HL-60 (cell line): ENCODE results near the gene IL36G.

ENCODE experiments used
- DNase-seq, 2 experiments: peaks; one replicate each; pipeline ENCODE4 v3.0.0-alpha.2; 2010 to 2020; ENCODE audit warnings: low read depth in 1 of 2, low spot score in 1 of 2
- H3K27ac ChIP-seq: fragments of 250-450 bp; sonication (Bioruptor Pico); replicated peaks from 2 replicates; pipeline ENCODE4 v1.5.1; 2020; ENCODE audit warnings: mild to moderate bottlenecking, moderate library complexity
- H3K27me3 ChIP-seq: fragments of 250-450 bp; sonication (Bioruptor Pico); 2 replicates; pipeline ENCODE4 v1.5.1; 2021; ENCODE audit warnings: mild to moderate bottlenecking, moderate library complexity; ENCODE audit not compliant: insufficient read depth, poor library complexity, severe bottlenecking
- H3K4me3 ChIP-seq: replicated peaks from 2 replicates; pipeline ENCODE4 v1.5.1; 2011; ENCODE audit warnings: mild to moderate bottlenecking, control low read depth, low read length; ENCODE audit not compliant: insufficient read depth
- GABPA ChIP-seq: IDR thresholded peaks from 2 replicates; pipeline ENCODE4 v1.6.1; 2012; ENCODE audit warnings: low read depth
- POLR2AphosphoS5 ChIP-seq: IDR thresholded peaks from 2 replicates; pipeline ENCODE4 v1.6.1; 2012; ENCODE audit warnings: low read depth
- SPI1 ChIP-seq: IDR thresholded peaks from 2 replicates; pipeline ENCODE4 v1.6.1; 2012; ENCODE audit warnings: low read depth, mild to moderate bottlenecking, borderline replicate concordance
- TF ChIP-seq, protein P1 (sequence below): IDR thresholded peaks from one replicate; pipeline ENCODE4 v1.5.1; 2011; ENCODE audit warnings: low read length, control low read depth, inconsistent platforms; ENCODE audit not compliant: insufficient read depth
- TF ChIP-seq, protein P2 (sequence below): IDR thresholded peaks from 2 replicates; pipeline ENCODE4 v1.6.1; 2012; ENCODE audit warnings: low read depth; ENCODE audit not compliant: insufficient replicate concordance

Gene IL36G

DNA sequence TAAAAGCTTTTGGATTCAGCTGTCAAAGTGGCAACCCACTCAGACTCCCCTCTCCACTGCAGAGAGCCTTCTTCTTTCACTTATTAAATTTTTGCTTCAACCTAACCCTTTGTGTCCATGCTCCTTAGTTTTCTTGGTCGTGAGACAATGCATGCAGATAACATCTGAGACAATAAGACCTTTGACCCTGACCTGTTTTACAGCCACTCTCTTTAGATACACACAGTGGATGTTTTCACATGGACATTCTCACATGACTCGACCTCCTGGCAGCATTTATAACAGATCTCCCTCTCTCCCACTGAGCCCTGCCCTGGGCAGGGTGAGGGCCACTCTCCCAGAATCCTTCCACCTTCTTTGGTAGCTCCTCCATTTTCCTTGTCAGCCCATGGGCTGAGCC lies 30.4 kb upstream of the IL36G start:
- TF ChIP-seq, protein P1, sequence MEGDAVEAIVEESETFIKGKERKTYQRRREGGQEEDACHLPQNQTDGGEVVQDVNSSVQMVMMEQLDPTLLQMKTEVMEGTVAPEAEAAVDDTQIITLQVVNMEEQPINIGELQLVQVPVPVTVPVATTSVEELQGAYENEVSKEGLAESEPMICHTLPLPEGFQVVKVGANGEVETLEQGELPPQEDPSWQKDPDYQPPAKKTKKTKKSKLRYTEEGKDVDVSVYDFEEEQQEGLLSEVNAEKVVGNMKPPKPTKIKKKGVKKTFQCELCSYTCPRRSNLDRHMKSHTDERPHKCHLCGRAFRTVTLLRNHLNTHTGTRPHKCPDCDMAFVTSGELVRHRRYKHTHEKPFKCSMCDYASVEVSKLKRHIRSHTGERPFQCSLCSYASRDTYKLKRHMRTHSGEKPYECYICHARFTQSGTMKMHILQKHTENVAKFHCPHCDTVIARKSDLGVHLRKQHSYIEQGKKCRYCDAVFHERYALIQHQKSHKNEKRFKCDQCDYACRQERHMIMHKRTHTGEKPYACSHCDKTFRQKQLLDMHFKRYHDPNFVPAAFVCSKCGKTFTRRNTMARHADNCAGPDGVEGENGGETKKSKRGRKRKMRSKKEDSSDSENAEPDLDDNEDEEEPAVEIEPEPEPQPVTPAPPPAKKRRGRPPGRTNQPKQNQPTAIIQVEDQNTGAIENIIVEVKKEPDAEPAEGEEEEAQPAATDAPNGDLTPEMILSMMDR = no peak
- TF ChIP-seq, protein P2, sequence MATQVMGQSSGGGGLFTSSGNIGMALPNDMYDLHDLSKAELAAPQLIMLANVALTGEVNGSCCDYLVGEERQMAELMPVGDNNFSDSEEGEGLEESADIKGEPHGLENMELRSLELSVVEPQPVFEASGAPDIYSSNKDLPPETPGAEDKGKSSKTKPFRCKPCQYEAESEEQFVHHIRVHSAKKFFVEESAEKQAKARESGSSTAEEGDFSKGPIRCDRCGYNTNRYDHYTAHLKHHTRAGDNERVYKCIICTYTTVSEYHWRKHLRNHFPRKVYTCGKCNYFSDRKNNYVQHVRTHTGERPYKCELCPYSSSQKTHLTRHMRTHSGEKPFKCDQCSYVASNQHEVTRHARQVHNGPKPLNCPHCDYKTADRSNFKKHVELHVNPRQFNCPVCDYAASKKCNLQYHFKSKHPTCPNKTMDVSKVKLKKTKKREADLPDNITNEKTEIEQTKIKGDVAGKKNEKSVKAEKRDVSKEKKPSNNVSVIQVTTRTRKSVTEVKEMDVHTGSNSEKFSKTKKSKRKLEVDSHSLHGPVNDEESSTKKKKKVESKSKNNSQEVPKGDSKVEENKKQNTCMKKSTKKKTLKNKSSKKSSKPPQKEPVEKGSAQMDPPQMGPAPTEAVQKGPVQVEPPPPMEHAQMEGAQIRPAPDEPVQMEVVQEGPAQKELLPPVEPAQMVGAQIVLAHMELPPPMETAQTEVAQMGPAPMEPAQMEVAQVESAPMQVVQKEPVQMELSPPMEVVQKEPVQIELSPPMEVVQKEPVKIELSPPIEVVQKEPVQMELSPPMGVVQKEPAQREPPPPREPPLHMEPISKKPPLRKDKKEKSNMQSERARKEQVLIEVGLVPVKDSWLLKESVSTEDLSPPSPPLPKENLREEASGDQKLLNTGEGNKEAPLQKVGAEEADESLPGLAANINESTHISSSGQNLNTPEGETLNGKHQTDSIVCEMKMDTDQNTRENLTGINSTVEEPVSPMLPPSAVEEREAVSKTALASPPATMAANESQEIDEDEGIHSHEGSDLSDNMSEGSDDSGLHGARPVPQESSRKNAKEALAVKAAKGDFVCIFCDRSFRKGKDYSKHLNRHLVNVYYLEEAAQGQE = no peak
- no peak for TF ChIP-seq GABPA
- TF ChIP-seq SPI1 = no peak
- H3K27me3 ChIP-seq = no peaks in the 10 kb centered on the region
- DNase-seq = no peak
- H3K27ac ChIP-seq = no peak overlapping the region
- no peak overlapping the region for H3K4me3 ChIP-seq

DNA sequence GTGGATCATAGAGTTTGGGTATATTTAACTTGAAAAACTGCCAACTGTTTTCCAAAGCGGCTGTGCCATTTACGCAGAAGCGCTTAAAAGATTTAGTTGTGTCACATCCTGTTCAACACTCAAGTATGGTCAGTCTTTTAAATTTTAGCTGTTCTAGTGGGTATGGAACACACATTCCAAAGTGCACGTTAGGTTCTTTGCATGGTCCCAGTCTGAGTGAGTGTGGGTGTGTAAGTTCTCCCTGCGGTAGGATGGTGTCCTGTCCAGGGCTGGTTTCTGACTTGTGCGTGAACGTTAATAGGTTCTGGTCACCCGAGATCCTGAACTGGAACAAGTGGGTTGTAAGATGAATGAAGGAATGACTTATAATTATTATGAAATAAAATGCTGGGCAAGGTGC lies 28.4 kb upstream of the IL36G start:
- TF ChIP-seq, protein P2 = no peak
- no peak for TF ChIP-seq POLR2AphosphoS5
- no peak for TF ChIP-seq GABPA
- TF ChIP-seq, protein P1 = no peak
- no peak for TF ChIP-seq SPI1
- H3K27me3 ChIP-seq = no peaks in the 10 kb centered on the region
- DNase-seq = no peak
- no peak overlapping the region for H3K4me3 ChIP-seq
- no peak overlapping the region for H3K27ac ChIP-seq

DNA sequence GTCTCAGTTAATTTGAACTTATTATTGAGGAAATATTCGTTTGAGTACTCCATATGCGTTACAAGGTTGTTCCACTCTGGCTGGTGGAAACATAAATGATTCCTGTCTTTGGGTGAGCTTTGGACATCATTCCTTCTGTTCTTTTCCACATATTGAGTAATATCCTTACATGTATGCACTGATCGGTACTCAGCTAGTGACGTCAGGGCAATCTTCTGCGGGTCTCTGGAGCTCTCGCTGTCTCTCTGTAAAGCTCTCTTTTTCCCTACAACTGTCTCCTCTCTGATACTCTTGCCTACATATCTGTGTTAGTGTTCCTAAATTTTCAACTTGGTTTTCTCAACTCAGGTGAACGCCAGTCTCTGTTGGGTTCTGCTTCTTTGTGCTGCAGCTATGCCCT lies 23.4 kb upstream of the IL36G start:
- no peak overlapping the region for H3K4me3 ChIP-seq
- no peaks in the 10 kb centered on the region for H3K27me3 ChIP-seq
- no peak overlapping the region for H3K27ac ChIP-seq
- no peak for DNase-seq
- TF ChIP-seq, protein P2 = no peak
- TF ChIP-seq SPI1 (no peak), GABPA (no peak), POLR2AphosphoS5 (no peak)
- TF ChIP-seq, protein P1 = no peak
